ENCODE measurements around the gene NKPD1.

DNA sequence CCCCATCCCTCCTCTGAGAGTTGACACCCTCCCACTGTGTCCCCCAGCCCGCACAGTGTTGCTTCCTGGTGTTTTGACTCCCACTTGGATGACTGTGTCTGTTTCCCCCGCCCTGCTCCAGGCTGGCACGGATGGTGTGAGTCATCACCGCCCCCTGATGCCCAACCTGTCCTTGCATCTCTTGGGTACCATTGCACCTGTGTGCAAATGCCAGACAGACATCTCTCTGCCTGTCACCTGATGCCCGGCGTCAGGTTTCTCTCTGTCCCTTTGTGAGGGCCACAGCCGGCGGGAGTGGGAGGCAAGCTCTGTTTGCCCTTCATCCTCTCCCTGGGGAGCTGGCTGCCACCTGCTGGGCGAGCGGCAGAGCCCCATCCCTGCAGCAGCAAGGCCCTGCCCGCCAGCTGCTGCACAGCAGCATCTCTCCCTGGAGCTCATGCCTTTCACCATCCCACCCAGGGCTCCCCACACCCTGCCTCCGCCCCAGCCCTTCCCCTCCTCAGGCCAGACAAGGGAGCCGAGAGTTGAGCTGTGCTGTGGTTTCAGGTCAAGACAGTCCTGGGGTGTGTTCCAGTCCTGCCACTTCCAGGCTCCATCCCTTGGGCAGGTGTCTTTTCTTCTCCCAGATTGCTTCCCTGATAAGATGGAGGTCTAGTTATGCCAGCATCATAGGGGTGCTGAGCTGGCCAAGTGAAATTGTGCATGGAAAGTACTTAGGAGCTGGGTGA lies 29.7 kb downstream of the NKPD1 start:
- TF ChIP-seq BHLHE40 (IDR thresholded peaks at IDR 0.05; ENCODE audit: low read length) (no peak), LARP7 (IDR thresholded peaks at IDR 0.05) (no peak), C11orf30 (IDR thresholded peaks at IDR 0.05; ENCODE audit: low read depth) (no peak), ZNF445 (CRISPR knock-in tag; IDR thresholded peaks at IDR 0.05; ENCODE audit: low read depth) (no peak), TAF1 (IDR thresholded peaks at IDR 0.05; ENCODE audit: control insufficient read depth, extremely low read depth, insufficient read depth, low read length, severe bottlenecking) (no peak), MEF2A (IDR thresholded peaks at IDR 0.05; ENCODE audit: control insufficient read depth, low read depth, low read length) (no peak), RBM34 (IDR thresholded peaks at IDR 0.05; ENCODE audit: borderline replicate concordance, insufficient read depth, low read length) (no peak), CEBPG (CRISPR knock-in tag; IDR thresholded peaks at IDR 0.05) (no peak), CEBPG (tag; conservative IDR thresholded peaks at IDR 0.05 in 1 of 2, IDR thresholded peaks at IDR 0.05 in 1 of 2) (no peak), ZSCAN29 (IDR thresholded peaks at IDR 0.05) (no peak), MAFK (IDR thresholded peaks at IDR 0.05; ENCODE audit: low read length) (no peak)
- TF ChIP-seq, protein P1, sequence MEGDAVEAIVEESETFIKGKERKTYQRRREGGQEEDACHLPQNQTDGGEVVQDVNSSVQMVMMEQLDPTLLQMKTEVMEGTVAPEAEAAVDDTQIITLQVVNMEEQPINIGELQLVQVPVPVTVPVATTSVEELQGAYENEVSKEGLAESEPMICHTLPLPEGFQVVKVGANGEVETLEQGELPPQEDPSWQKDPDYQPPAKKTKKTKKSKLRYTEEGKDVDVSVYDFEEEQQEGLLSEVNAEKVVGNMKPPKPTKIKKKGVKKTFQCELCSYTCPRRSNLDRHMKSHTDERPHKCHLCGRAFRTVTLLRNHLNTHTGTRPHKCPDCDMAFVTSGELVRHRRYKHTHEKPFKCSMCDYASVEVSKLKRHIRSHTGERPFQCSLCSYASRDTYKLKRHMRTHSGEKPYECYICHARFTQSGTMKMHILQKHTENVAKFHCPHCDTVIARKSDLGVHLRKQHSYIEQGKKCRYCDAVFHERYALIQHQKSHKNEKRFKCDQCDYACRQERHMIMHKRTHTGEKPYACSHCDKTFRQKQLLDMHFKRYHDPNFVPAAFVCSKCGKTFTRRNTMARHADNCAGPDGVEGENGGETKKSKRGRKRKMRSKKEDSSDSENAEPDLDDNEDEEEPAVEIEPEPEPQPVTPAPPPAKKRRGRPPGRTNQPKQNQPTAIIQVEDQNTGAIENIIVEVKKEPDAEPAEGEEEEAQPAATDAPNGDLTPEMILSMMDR (IDR thresholded peaks at IDR 0.05 in 2 of 3, conservative IDR thresholded peaks at IDR 0.05 in 1 of 3; ENCODE audit: insufficient read depth in 2 of 3, low read depth in 1 of 3, low read length in 3 of 3) = peak in 1 of 3 experiments; percentile 30; a peak in 2 of 6 replicates

Data from K562 (cell line).